GM19328 (cell line): Measurements from ENCODE around the gene CNIH3.

Experiments used
- ATAC-seq: cut with Tn5 transposase; IDR thresholded peaks from one replicate; pipeline ENCODE4 v1.9.1; 2021; ENCODE audit warnings: mild to moderate bottlenecking, moderate library complexity; ENCODE audit not compliant: unreplicated experiment

CNIH3 gene

DNA sequence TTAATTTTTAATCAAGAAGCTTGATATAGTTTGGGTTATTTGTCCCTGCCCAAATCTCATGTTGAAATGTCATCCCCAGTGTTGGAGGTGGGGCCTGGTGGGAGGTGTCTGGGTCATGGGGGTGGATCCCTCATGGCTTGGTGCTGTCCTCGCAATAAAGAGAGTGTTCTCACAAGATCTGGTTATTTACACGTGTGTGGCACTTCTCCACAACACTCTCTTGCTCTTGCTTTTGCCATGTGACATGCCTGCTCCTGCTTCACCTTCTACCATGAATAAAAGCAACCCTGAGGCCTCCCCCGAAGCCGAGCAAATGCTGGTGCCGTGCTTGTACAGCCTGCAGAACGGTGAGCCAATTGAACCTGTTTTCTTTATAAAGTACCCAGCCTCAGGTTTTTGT lies 2.6 kb upstream of the CNIH3 start:
- no peak for ATAC-seq

DNA sequence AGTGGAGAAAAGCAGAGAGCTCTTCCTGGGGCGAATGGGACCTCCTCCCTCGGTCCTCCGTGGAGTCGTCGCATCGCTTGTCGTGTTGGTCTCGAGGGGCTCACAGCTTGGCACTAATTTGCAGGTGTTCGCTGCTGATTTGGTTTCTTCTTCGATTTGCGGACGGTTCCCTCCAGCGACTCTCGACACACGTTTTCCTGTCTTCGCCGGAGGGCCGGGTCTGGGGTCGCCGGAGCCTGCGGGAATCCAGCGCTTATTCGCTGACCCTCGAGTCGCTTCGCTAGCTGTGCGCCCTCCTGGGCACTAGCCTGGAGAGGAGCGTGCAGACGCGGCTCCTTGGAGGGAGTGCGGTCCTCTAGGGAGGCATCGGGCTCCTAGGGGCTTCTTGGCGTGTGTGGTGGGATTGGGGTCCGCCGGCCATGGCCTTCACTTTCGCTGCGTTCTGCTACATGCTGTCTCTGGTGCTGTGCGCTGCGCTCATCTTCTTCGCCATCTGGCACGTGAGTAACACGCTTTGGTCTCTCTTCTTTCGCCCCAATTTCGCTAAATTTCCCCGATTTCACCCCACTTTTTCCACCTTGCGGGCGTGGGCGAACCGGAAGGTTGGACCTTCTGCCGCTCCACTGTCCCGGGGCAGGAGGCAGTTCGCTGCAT lies 766 bp downstream of the CNIH3 start:
- ATAC-seq = no peak

- ATAC-seq = no peak
Measured at GRCh38 chr1:224617410-224618355, 1.6 kb downstream of the CNIH3 start.

- no peak for ATAC-seq
Measured at GRCh38 chr1:224619209-224619608, 3.1 kb downstream of the CNIH3 start.

- no peak for ATAC-seq
Measured at GRCh38 chr1:224620105-224620504, 4.0 kb downstream of the CNIH3 start.

DNA sequence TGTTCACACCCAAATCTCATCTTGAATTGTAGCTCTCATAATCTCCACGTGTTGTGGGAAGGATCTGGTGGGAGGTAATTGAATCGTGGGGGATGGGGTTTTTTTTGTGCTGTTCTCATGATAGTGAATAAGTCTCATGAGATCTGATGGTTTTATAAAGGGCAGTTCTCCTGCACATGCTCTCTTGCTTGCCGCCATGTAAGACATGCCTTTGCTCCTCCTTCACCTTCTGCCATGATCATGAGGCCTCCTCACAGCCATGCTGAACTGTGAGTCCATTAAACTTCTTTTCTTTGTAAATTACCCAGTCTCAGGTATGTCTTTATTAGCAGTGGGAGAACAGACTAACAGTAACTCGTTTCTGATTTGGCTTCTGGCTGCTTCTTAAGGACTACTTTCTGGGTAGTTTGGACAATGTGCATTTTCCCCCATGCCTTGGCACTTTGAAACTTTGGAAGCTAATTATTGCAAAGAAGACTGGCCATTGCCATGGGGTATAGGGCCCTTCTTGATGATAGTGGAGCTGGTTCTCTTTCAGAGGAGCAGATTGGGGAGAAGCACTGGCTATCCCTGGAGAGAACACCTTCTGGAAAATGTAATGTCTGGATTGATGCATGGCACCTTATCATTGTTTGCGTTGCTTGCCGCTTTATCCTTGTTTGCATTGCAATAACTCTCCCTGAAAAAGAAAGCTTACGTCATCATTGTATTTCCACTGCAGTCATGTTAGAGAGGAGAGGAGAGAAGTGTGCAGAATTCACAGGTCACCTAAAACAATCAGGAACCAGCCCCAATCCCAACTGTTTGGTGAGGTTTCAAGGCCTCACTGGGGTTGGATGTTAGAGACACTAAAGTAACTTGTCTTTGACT lies 5.9 kb downstream of the CNIH3 start:
- ATAC-seq = no peak

DNA sequence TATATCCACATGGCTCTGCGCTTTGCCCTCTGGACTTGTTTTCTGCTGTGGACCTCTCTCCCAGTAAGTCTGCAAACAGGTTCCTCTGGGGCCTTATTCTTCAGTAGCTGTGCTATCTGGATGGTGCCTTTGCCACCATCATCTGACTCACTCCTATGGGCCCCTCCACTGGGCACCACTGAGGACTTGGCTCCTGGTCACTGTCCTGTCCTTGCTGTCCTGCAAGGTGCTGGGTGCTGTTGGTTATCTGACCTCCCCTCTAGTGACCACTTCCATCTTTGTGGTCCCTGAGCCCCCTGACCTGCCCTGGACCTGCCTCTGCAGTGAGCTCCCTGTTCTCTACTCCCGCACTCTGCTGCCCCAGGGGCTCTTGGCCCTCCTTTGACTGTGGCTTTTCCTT lies 6.7 kb downstream of the CNIH3 start:
- no peak for ATAC-seq

DNA sequence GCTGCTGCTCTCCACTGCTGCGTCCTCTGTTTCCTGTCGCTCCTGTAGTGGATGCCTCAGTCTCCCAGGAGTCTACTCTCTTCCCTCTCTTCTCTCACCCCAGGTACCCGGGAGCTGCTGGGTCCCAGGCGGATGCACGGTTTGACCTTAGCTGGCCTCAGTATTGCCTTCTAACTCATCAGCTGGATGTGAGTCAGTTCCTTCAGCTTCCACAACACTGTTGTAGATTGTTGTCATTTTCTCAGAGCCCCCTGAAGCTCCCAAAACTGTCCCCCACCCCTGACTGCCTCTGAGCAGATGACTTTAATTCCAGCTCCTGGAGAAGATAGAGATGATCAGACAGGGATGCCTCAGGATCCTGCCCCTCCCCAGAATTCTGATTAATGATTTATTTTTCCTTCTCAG lies 7.2 kb downstream of the CNIH3 start:
- no peak for ATAC-seq

- peak; percentile 63 for ATAC-seq
Measured at GRCh38 chr1:224623743-224624333, 7.7 kb downstream of the CNIH3 start.

DNA sequence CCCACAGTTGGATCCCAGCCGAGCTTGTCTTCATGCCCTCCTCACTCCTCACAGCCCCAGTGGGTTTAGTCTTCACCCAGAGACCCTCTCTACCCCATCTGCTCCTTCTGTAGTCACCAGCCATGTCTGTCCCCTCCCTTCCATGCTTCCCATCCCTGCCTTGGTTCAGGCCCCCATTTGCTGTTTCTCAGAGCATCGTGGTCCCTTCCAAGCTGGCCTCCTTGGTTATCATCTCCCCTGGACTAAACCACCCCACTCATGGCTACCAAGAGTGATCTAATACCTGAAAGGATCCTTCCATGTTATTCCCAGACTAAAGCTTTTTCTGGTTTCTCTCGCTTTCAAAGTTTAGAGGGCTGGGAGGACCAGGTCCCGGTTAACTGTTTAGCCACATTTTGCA lies 8.3 kb downstream of the CNIH3 start:
- no peak for ATAC-seq

- no peak for ATAC-seq
Measured at GRCh38 chr1:224626042-224626441, 9.9 kb downstream of the CNIH3 start.

DNA sequence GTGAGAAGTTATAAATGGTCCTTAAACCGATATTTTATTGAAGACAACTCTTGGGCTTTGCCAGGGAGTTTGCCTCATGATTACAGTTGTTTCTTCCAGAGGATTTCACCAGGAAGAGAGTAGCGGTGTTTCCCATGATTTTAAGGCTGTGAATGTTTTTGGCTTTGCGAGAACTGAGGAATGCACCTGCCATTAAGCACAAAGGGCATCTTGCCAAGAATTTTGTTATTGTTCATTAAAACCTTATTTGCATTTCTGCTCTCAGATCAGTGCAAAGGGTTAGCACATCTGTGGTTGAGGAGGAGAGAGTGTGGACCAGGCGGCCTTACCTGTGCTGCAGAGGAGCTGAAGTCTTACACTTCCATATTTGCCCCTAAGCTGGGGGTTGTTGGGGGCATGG lies 13.8 kb downstream of the CNIH3 start:
- ATAC-seq = no peak

DNA sequence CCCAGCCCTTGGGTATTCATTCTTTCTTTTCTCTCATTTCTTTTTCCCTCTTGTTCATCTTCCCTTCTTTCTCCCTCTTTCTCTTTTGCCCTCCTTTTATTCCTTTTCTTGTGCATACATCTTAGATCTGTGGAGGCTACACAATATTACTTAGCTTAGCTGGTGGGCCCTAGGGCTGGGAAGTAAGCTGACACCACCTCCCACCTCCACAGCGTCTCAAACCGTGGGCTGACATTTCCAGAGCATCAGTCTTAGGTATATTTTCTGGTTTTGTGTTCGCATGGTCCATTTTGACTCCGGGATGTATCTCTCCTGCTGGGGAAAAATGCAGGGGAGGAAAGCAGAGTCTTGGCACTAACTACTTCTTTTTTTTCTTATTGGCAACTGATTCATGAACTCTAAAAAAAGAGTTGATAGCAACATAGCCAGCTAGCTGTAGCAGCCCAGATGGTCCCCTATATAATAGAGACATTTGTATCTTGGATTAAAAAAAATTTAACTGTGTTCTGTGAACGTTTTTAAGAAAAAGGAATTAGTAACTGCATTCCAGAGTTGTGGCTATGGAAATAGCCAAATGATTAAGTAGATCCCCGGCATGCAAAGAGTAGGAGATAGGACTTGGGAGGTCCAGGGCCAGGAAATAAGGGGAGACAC lies 15.5 kb downstream of the CNIH3 start:
- no peak for ATAC-seq

DNA sequence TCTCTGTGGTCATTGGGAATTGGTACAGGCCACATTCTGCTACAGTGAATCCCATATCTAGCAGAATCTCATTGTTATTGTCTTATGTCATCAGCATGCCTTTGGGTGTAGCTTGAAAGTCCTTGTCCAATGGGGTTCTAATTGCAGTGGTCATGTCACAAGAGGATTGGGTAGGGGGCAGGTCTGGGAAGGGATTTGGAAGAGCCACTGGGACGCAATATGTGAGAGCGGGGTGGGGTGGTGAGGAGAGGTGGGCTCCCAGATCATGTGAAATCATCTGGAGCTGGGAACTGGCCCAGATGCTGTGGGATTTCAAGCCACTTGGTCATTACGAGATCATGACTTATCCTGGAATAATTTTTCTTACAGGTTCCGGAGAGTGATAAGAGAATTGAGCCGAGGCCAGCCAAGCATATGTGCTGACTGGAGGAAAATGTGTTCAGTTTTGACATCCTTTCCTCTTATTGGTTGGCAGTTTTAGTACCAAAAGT lies 16.3 kb downstream of the CNIH3 start:
- no peak for ATAC-seq

DNA sequence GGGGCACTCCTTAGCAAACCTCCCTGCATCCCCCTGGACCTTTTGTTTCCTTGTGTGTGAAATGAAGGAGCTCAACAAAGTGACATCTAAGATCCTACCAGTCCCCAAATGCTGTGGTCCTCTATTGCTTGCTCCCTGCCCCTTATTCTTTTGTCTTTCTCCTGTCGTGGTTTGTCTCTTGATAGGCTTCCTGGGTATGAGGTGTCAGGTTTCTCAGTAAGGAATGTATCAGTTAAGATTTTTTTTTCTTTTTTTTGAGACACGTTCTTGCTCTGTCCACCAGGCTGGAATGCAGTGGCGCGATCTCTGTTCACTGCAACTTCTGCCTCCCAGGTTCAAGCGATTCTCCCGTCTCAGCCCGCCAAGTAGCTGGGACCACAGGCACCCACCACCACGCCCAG lies 16.8 kb downstream of the CNIH3 start:
- no peak for ATAC-seq

- no peak for ATAC-seq
Measured at GRCh38 chr1:224635356-224635755, 19.2 kb downstream of the CNIH3 start.

GRCh38 chr1:224637515-224637914 lies 21.4 kb downstream of the CNIH3 start:
- ATAC-seq = no peak

- no peak for ATAC-seq
Measured at GRCh38 chr1:224637936-224638335, 21.8 kb downstream of the CNIH3 start.

GRCh38 chr1:224639426-224639975 lies 23.4 kb downstream of the CNIH3 start:
- no peak for ATAC-seq

DNA sequence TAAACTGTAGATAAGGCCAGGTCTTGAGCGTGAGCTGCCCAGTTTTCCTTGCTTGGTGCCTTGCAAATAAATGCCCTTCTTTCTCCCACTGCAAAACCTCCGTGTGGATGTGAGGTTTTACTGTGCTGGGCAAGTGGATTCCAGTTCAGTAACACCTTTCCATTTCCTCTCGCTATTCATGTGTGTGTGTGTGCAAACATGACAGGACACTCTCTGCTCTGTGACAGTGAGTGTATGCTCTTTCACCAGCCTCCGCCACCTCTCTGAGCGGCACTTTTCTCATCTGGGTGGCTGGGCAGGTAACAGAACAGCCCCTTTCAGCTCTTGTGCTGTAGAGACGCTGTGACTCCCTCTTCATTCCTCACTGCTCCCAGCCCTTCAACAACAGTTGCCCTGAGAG lies 23.9 kb downstream of the CNIH3 start:
- no peak for ATAC-seq
